Pancreas (tissue), 10 donors: ENCODE results near the gene SSBP4. TPM values are rescaled to one million over a fixed set of nuclear protein-coding genes. Genes with fewer than 3 reads are reported as not detected.

ENCODE experiments used
- ATAC-seq, 4 donors: fragments of 200-7000 bp; cut with Tn5 transposase; one replicate each; pipeline versions ENCODE4 v1.8.0 to v1.9.1; 2020; ENCODE audit warnings: mild to moderate bottlenecking in 4 of 4, moderate library complexity in 4 of 4
- DNase-seq, 6 donors: peaks; one replicate each; pipeline ENCODE4 v3.0.0-alpha.2; 2020
- FAIRE-seq: peaks from 2 replicates; lab custom pipeline; 2012; peaks lifted over from hg19 to GRCh38; lab: Jason Lieb, UNC
- H3K27ac ChIP-seq, 4 donors: fragments of 200-600 bp; sonication (generic); 1 replicate in 3 of 4; 2 replicates in 1 of 4; pipeline versions ENCODE4 v1.5.0 to v1.8.0; 2020
- H3K27me3 ChIP-seq, 4 donors: fragments of 200-600 bp; one replicate each; pipeline ENCODE4 v1.8.0; 2021
- H3K36me3 ChIP-seq, 3 donors: fragments of 200-600 bp; sonication (generic) in 1 of 3; one replicate each; pipeline versions ENCODE4 v1.5.0 to v1.8.0; 2020 to 2021
- H3K4me1 ChIP-seq, 3 donors: fragments of 200-600 bp; one replicate each; pipeline ENCODE4 v1.8.0; 2021
- H3K4me3 ChIP-seq, 4 donors: fragments of 200-600 bp; sonication (generic) in 2 of 4; one replicate each; pipeline versions ENCODE4 v1.5.0 to v1.8.0; 2020 to 2021
- H3K9me3 ChIP-seq, 4 donors: fragments of 200-600 bp; one replicate each; pipeline ENCODE4 v1.8.0; 2021
- WGBS, 2 donors: extraction: QIAGEN DNeasy Blood & Tissue Kit; methylation state at CpG; one replicate each; pipeline ENCODE4 v1.1.7; 2013; 5-methylcytosine and 5-hydroxymethylcytosine counted together
- intact Hi-C, 3 donors: fragments of 100-400 bp; cut with DNase I; formaldehyde crosslinking; loops; one replicate each; pipeline versions ENCODE4 v1.11.1 to v1.14.2; 2022
- polyA plus RNA-seq, 2 donors: library from polyadenylated mRNA; stranded (reverse); fragments of 200-250 nt; gene quantifications; one replicate each; pipeline ENCODE4 v1.2.3, GENCODE V29; 2013
- total RNA-seq, 6 donors: library from RNA; stranded (reverse); fragmentation: NEBNext Ultra II Directional in 4 of 6; extraction: Animal tissue kit (Norgen Biotek cat#: 25700) in 4 of 6; gene quantifications; one replicate each; pipeline versions ENCODE4 v1.2.1 to v1.2.4, GENCODE V29; 2021 to 2023
- TF ChIP-seq, protein P1 (sequence below), 4 donors: fragments of 200-600 bp; sonication (generic) in 3 of 4; IDR thresholded peaks; one replicate each; pipeline versions ENCODE4 v1.5.0 to v1.8.0; 2021; ENCODE audit warnings: antibody characterized with exemption in 4 of 4
- donor health status: healthy with polysubstance abuse.
- donor health status: DM: no; HTN: no; CAD: no; lungs with moderate emphysema.
- donor health status: DM: no; HTN: no; CAD: no.
- donor health status: control.
- donor health status: control.
- donor health status: Bipolar disorder and iron deficiency.
- donor health status: DM: yes; HTN: yes; CAD: no.
- donor health status: DM: no; HTN: no; CAD: no.
- donor health status: DM: no; HTN: no; CAD: no.
- donor health status: DM: yes; HTN: yes; CAD: no.

SSBP4 gene
- total and polyA plus RNA-seq, 8 donors = 20.5 to 116 (median 25.8) TPM

DNA sequence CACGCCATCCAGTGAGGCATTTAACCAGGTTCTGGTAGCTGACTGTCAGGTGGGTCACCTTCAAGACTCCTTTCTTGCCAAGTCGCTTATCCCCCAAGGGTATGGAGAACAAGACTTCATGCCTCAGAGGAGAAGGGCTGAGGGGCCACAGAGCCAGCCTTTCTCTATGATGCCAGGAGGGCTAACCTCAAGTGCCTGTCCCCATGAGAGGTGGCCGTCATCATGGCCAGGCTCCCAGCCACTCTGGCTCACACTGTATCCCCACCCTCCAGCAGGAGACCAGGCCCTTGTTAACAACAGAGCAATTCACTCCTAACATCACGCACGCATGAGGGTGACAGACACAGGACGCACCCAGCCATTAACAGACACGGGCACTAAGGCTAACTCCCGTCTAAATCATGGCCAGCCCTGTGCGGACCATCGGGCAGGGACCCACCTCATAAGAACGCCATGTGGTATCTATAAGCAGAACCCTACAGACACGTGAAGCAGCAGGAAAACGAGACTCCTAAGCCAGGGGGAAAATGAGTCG lies 57.4 kb downstream of the SSBP4 start:
- ATAC-seq (no peak), DNase-seq (no peak), FAIRE-seq (no peak)
- intact Hi-C loops = loop anchor here in 1 of 3 donors (10.0 kb wide), 1 partner anchor 88 kb away; no protein-coding TSS in a partner anchor
- TF ChIP-seq, protein P1, sequence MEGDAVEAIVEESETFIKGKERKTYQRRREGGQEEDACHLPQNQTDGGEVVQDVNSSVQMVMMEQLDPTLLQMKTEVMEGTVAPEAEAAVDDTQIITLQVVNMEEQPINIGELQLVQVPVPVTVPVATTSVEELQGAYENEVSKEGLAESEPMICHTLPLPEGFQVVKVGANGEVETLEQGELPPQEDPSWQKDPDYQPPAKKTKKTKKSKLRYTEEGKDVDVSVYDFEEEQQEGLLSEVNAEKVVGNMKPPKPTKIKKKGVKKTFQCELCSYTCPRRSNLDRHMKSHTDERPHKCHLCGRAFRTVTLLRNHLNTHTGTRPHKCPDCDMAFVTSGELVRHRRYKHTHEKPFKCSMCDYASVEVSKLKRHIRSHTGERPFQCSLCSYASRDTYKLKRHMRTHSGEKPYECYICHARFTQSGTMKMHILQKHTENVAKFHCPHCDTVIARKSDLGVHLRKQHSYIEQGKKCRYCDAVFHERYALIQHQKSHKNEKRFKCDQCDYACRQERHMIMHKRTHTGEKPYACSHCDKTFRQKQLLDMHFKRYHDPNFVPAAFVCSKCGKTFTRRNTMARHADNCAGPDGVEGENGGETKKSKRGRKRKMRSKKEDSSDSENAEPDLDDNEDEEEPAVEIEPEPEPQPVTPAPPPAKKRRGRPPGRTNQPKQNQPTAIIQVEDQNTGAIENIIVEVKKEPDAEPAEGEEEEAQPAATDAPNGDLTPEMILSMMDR (IDR thresholded peaks at IDR 0.05) = no peak
- no peaks in the 10 kb centered on the region for H3K27me3 ChIP-seq
- no peak overlapping the region for H3K4me3 ChIP-seq
- H3K9me3 ChIP-seq = no peaks in the 10 kb centered on the region
- peaks cover 6 to 25% (median 10%) of the 10 kb centered on the region in 3 donors for H3K4me1 ChIP-seq
- no peak overlapping the region for H3K27ac ChIP-seq
- H3K36me3 ChIP-seq = no peaks in the 10 kb centered on the region
- 89 to 92% methylated on average over 13 to 14 of the region's 14 CpGs for WGBS, 2 donors

DNA sequence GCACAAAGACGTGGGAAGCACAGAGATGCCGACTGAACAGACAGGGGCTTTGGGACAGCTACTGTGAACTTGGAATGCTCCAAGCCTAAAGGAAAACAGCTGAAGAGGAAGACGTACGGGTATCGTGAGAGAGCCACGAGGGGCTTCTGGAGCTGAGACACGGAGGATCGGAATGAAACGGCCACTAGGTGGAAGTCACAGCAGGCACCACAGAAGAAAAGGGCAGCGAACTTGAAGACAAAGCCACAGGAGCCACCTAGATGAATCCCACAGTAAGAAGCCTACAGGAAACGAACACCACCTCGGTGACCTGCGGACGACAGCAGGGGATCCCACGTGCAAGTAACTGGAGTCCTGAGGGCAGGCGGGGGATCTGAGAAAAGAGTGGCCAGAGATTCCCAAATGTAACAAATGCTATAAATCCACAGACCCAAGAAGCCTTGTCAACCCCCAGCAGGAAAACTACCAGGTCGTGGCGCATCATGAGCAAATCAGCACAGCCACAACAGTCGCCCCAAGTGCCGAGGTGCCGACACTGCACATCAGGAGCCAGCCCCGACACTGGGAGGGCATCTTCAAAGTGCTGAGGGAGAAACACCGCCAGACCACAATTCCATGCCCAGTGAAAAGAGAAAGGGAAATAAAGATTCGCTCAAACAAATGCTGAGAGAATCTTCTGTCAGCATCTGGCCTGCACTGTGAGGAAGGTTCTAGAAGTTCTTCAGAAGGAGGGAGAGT lies 58.0 kb downstream of the SSBP4 start:
- no peaks in the 10 kb centered on the region for H3K27me3 ChIP-seq
- TF ChIP-seq, protein P1 (IDR thresholded peaks at IDR 0.05) = no peak
- WGBS, 2 donors = 88 to 90% methylated on average over 24 of the region's 24 CpGs
- peak overlapping the region in 1 of 4 donors; percentile 23 for H3K27ac ChIP-seq
- ATAC-seq = no peak
- DNase-seq = no peak
- H3K9me3 ChIP-seq = no peaks in the 10 kb centered on the region
- FAIRE-seq = no peak
- H3K36me3 ChIP-seq = no peaks in the 10 kb centered on the region
- H3K4me3 ChIP-seq = no peak overlapping the region
- H3K4me1 ChIP-seq = peaks cover 6 to 25% (median 10%) of the 10 kb centered on the region in 3 donors
- intact Hi-C loops = loop anchor here in 1 of 3 donors (10.0 kb wide), 1 partner anchor 88 kb away; no protein-coding TSS in a partner anchor

DNA sequence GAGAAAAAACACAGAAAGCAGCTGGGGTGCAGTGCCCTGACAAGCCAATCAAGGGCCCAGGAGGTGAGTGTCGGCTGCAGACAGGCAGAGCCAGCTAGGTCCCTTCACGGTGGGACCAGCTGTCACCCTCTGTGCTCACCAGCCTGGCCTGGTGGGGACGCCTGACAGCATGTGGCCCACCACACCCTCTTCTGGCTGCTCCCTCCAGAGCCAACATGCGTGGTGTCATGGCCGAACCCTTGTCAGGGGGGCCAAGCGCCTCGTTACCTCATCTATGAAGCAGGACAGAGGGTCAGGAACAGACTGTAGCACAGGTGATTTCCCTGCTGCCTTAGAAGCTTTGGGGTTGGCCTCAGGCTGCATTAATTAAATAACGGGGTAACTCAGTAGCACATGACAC lies 58.8 kb downstream of the SSBP4 start:
- Histone ChIP-seq H3K36me3 (no peaks in the 10 kb centered on the region), H3K27ac (peak overlapping the region in 3 of 4 donors; percentile 42 to 81 (median 73)), H3K9me3 (no peaks in the 10 kb centered on the region), H3K4me1 (peaks cover 6 to 25% (median 10%) of the 10 kb centered on the region in 3 donors), H3K27me3 (no peaks in the 10 kb centered on the region), H3K4me3 (no peak overlapping the region)
- WGBS, 2 donors = 83 to 89% methylated on average over 8 of the region's 8 CpGs
- intact Hi-C loops = loop anchor here in 1 of 3 donors (10.0 kb wide), 1 partner anchor 87 kb away; no protein-coding TSS in a partner anchor
- FAIRE-seq (no peak), ATAC-seq (no peak), DNase-seq (no peak)
- TF ChIP-seq, protein P1 (IDR thresholded peaks at IDR 0.05) = no peak

DNA sequence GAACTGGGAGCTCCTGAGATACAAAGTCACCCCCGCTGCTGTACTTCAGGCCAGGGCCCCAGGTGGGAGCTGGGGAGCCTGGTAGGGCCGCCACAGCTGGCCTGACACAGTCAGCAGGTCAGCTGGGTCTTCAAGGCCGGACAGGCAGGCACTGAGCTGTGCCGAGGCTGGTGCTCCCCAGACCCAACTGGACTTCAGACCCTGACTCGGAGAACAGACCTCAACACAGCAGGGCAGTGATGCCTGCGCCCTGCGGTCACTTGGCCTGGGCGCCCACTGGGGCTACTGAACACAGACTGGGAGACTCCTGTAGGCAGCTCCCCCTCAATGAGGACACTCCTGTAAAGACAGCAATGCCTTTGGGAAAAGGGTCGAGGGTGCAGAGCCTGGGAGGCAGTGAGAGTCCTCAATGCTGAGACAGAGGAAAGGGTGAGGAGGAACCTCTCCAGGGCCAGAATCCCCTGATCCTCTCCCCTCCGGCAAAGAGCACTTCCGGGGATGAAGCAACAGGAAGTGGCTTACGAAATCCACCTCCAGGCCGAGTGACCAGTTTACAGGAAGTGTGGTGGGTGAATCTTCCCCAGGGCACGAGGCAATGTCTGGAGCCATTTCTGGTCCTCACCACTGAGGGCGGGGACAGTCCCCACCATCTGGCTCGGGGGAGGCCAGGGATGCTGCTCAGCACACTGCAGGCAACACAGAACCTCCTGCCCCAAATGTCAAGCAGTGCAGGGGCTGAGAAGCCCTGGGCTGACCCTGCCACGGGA lies 59.5 kb downstream of the SSBP4 start:
- peak; percentile 33 to 81 (median 65) for ATAC-seq
- peak in 1 of 6 donors; percentile 70 for DNase-seq
- Histone ChIP-seq H3K4me3 (no peak overlapping the region), H3K36me3 (no peaks in the 10 kb centered on the region), H3K27ac (peak overlapping the region in 3 of 4 donors; percentile 42 to 81 (median 73)), H3K9me3 (no peaks in the 10 kb centered on the region), H3K4me1 (peaks cover 6 to 25% (median 10%) of the 10 kb centered on the region in 3 donors), H3K27me3 (no peaks in the 10 kb centered on the region)
- no peak for FAIRE-seq
- WGBS, 2 donors = 69 to 74% methylated on average over 17 of the region's 17 CpGs
- intact Hi-C loops = loop anchor here in 1 of 3 donors (10.0 kb wide), 1 partner anchor 86 kb away; no protein-coding TSS in a partner anchor
- TF ChIP-seq, protein P1 (IDR thresholded peaks at IDR 0.05) = no peak
